ENCODE data around the gene CCDC174.

CCDC174 gene

DNA sequence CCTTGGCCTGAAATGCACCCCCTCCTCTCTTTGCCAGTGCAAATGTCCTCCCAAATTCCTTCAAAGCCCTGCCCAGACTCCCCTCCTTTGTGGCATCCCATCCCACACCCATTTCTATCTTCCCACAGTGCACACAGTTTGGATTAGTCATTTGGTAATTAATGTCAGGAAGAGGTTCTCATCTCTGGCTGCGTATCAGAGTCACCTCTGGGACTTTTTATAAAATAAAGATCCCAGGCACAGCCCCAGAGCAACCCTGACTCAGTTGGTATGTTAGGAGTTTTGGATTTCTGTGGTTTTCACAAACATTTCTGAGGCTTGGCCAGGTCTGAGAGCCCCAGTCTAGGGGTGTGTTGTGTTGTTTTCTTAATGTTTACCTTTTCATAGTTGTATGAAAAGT lies 65.0 kb downstream of the CCDC174 start:
- FAIRE-seq = no peak

DNA sequence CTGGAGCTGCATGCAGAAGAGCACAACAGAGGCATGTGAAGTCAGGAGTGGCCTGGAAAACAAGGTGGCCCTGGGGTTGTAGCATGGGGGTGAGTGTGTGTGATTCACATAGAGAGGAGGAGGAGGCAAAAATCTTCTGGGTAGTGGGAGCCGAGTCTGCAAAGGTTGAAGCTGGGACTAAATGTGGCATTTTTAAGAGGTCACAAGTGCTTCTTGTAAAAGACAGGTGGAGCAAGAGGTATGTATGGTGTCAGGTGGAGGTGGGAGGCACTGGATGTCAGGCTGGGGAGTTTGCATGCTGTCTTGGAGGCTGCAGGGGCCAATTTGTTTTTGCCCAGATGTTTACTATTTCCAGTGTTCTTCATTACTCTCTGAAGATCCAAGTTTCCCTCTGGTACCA lies 65.7 kb downstream of the CCDC174 start:
- FAIRE-seq = no peak

DNA sequence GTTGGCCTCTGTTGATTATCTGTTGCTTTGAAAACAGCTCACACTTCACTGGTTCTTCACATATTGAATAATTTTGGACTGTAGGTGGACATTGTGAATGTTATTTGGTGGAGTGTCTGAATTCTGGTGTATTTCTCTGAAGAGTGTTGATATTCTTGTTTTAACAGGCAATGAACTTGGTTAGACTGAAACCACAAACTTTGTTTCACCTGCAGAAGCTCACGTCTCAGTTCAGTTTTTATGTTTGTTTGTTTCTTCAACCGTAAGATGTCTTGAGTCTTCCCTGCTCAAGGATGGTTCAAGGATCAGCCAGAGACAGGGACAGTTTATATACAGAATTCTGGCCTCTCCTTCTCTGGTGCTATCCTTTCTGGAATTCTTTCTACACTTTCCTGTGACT lies 67.0 kb downstream of the CCDC174 start:
- no peak for FAIRE-seq

GRCh38 chr3:14719006-14719405 lies 67.4 kb downstream of the CCDC174 start:
- no peak for FAIRE-seq

DNA sequence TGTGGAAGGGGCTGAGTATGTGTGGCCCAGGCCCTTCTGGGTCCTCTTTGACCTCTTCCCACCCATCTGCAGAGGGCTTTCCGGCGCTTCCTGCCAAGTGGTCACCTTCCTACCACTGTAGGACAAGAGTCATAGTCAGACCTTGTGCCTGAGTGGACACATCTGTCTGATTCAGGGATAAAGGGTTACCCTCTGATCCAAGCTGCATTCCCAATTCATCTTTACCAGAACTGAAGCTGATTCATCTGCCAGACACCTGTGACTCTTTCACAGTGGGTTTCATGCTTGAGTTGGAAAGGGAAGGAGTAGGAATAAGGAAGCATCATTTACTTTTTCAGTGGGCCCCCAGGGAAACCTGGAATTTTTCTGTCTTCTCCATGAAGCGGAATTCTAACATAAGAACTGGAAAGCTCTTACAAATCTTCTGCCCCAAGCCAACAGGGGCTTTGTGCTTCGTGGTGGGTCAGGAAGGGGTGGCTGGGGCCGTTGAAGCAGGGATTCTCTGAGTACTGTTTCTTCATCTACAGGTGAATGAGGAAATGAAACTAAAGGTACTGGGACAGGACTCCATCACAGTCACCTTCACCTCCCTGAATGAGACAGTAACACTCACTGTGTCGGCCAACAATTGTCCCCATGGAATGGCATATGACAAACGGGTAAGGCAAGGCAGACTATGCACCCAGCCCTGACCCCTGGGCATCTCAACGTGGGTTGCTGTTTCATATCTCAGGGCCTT lies 69.7 kb downstream of the CCDC174 start:
- FAIRE-seq = no peak
